Breast epithelium (tissue), 3 donors: ENCODE data around the gene SRSF8.

Source experiments
- POLR2AphosphoS5 ChIP-seq, 3 donors: sonication (generic); formaldehyde crosslinking; IDR thresholded peaks; one replicate each; pipeline ENCODE4 v1.6.1; 2017; ENCODE audit warnings: antibody characterized with exemption in 3 of 3
- TF ChIP-seq, protein P1 (sequence below), 3 donors: fragments of 450-650 bp; IDR thresholded peaks; one replicate each; pipeline ENCODE4 v1.5.1; 2016 to 2017; ENCODE audit warnings: antibody characterized with exemption in 3 of 3, mild to moderate bottlenecking in 3 of 3, moderate library complexity in 3 of 3

GRCh38 chr11:95054356-95054755 lies 12.4 kb upstream of the SRSF8 start:
- TF ChIP-seq, protein P1, sequence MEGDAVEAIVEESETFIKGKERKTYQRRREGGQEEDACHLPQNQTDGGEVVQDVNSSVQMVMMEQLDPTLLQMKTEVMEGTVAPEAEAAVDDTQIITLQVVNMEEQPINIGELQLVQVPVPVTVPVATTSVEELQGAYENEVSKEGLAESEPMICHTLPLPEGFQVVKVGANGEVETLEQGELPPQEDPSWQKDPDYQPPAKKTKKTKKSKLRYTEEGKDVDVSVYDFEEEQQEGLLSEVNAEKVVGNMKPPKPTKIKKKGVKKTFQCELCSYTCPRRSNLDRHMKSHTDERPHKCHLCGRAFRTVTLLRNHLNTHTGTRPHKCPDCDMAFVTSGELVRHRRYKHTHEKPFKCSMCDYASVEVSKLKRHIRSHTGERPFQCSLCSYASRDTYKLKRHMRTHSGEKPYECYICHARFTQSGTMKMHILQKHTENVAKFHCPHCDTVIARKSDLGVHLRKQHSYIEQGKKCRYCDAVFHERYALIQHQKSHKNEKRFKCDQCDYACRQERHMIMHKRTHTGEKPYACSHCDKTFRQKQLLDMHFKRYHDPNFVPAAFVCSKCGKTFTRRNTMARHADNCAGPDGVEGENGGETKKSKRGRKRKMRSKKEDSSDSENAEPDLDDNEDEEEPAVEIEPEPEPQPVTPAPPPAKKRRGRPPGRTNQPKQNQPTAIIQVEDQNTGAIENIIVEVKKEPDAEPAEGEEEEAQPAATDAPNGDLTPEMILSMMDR (IDR thresholded peaks at IDR 0.05), result no peak
- no peak for TF ChIP-seq POLR2AphosphoS5 (IDR thresholded peaks at IDR 0.05)
